K562 (cell line): ENCODE results near the gene SEC24C. TPM values are rescaled to one million over a fixed set of nuclear protein-coding genes. Genes with fewer than 3 reads are reported as not detected.
A peak's percentile ranks its signal among the peaks of the same experiment; 100 is the strongest.

Experiments
- ATAC-seq: fragments of 200-7000 bp; cut with Tn5 transposase; 3 replicates; pipeline ENCODE4 v1.9.1; 2020; ENCODE audit warnings: moderate library complexity
- BruUV-seq: library from RNA; stranded (reverse); fragments of 400-500 nt; replicated peaks from 2 replicates; lab custom pipeline; 2021; lab: Mats Ljungman, UMichigan
- CTCF ChIA-PET: fragments of 300-600 bp; formaldehyde crosslinking; extraction: SDS; loops from one replicate; lab custom pipeline; 2021; ENCODE audit warnings: low intra/inter-chr PET ratio; lab: Yijun Ruan, JAX
- POLR2A ChIA-PET: fragments of 300-600, 350-650 bp; sonication (Branson Sonifier 250); formaldehyde crosslinking; extraction: SDS; loops from one replicate; lab custom pipeline; 2021; ENCODE audit warnings: antibody characterized with exemption, inconsistent platforms; lab: Yijun Ruan, JAX
- DNase-seq, 4 experiments: peaks; one replicate each; pipeline versions ENCODE4 v3.0.0 to v3.0.0-alpha.2; 2011 to 2018; ENCODE audit warnings: low spot score in 3 of 4, mixed read lengths in 3 of 4; ENCODE audit errors: extremely low read depth in 1 of 4
- FAIRE-seq: peaks from 2 replicates; lab custom pipeline; 2011; peaks lifted over from hg19 to GRCh38; lab: Jason Lieb, UNC
- H2AFZ ChIP-seq: 2 replicates; pipeline ENCODE4 v1.6.0; 2011; ENCODE audit warnings: low read depth, low read length, control low read depth, inconsistent platforms
- H3K27ac ChIP-seq: fragments of 200-600 bp; 3 replicates; pipeline ENCODE4 v1.8.0; 2011; ENCODE audit warnings: low read depth, mild to moderate bottlenecking, control low read depth, inconsistent platforms, low read length, moderate library complexity, mixed read lengths; ENCODE audit errors: extremely low read depth
- H3K27me3 ChIP-seq, 2 experiments: fragments of 300-600 bp in 1 of 2; 2 replicates in 1 of 2; 3 replicates in 1 of 2; pipeline versions ENCODE4 v1.6.0 to v1.8.0; 2011; ENCODE audit warnings: inconsistent platforms in 2 of 2, low read length in 2 of 2, mild to moderate bottlenecking in 1 of 2, mixed read lengths in 1 of 2, moderate library complexity in 1 of 2; ENCODE audit not compliant: control insufficient read depth in 2 of 2, insufficient read depth in 2 of 2
- H3K36me3 ChIP-seq: fragments of 300-600 bp; 3 replicates; pipeline ENCODE4 v1.8.0; 2011; ENCODE audit warnings: mild to moderate bottlenecking, low read length, inconsistent platforms; ENCODE audit not compliant: control insufficient read depth, insufficient read depth
- H3K4me1 ChIP-seq, 2 experiments: fragments of 200-600 bp in 1 of 2; replicated peaks in 1 of 2; 2 replicates in 1 of 2; 3 replicates in 1 of 2; pipeline versions ENCODE4 v1.5.1 to v1.8.0; 2011; ENCODE audit warnings: inconsistent platforms in 2 of 2, low read length in 2 of 2, mild to moderate bottlenecking in 1 of 2, mixed read lengths in 1 of 2, moderate library complexity in 1 of 2; ENCODE audit not compliant: control insufficient read depth in 2 of 2, insufficient read depth in 2 of 2
- H3K4me2 ChIP-seq: 2 replicates; pipeline ENCODE4 v1.6.1; 2011; ENCODE audit warnings: low read length, control low read depth, inconsistent platforms, mixed read lengths; ENCODE audit not compliant: insufficient read depth
- H3K4me3 ChIP-seq: fragments of 200-600 bp; sonication (generic), shearing (Covaris generic); 2 replicates; pipeline ENCODE4 v1.5.1; 2016; ENCODE audit warnings: control low read depth, inconsistent platforms
- H3K79me2 ChIP-seq: fragments of 200-600 bp; 3 replicates; pipeline ENCODE4 v1.8.0; 2011; ENCODE audit warnings: low read length, inconsistent platforms; ENCODE audit not compliant: control insufficient read depth, insufficient read depth
- H3K9ac ChIP-seq, 2 experiments: 2 replicates each; pipeline versions ENCODE4 v1.6.0 to v1.6.1; 2011; ENCODE audit warnings: low read depth in 2 of 2, low read length in 2 of 2, control low read depth in 1 of 2, inconsistent platforms in 1 of 2, mild to moderate bottlenecking in 1 of 2, mixed read lengths in 1 of 2; ENCODE audit not compliant: insufficient read depth in 1 of 2
- H3K9me1 ChIP-seq: one replicate; pipeline ENCODE4 v1.6.0; 2011; ENCODE audit warnings: inconsistent platforms, mild to moderate bottlenecking, low read length, moderate library complexity; ENCODE audit not compliant: control insufficient read depth, insufficient read depth
- H3K9me3 ChIP-seq: replicated peaks from 2 replicates; pipeline ENCODE4 v1.5.1; 2011; ENCODE audit warnings: low read depth, low read length, inconsistent platforms; ENCODE audit not compliant: control insufficient read depth, insufficient read depth
- H4K20me1 ChIP-seq: replicated peaks from 2 replicates; pipeline ENCODE4 v1.6.1; 2011; ENCODE audit warnings: low read length, inconsistent platforms, mixed read lengths; ENCODE audit not compliant: control insufficient read depth, insufficient read depth
- ARID1B ChIP-seq: fragments of 450-650 bp; IDR thresholded peaks from 2 replicates; pipeline ENCODE4 v1.6.1; 2016; ENCODE audit warnings: antibody characterized with exemption, mild to moderate bottlenecking, inconsistent platforms
- C11orf30 ChIP-seq: fragments of 450-650 bp; IDR thresholded peaks from 2 replicates; pipeline ENCODE4 v1.6.1; 2016; ENCODE audit warnings: low read depth, mild to moderate bottlenecking
- CBFA2T3 ChIP-seq: fragments of 450-650 bp; IDR thresholded peaks from 2 replicates; pipeline ENCODE4 v1.6.1; 2017
- CREB1 ChIP-seq, 2 experiments: sonication (generic) in 1 of 2; formaldehyde crosslinking in 1 of 2; IDR thresholded peaks; 2 replicates each; pipeline versions ENCODE4 v1.6.1 to v1.8.0; 2012 to 2022; ENCODE audit warnings: inconsistent platforms in 1 of 2, mild to moderate bottlenecking in 1 of 2, missing genetic modification reagents in 1 of 2, moderate library complexity in 1 of 2
- CREB3 ChIP-seq: fragments of 450-650 bp; conservative IDR thresholded peaks from 2 replicates; pipeline ENCODE4 v1.6.1; 2016; ENCODE audit warnings: missing genetic modification characterization, low read depth, mild to moderate bottlenecking, missing compliant biosample characterization, moderate library complexity
- DPF2 ChIP-seq: fragments of 450-650 bp; IDR thresholded peaks from 2 replicates; pipeline ENCODE4 v1.6.1; 2016
- EHMT2 ChIP-seq: fragments of 450-650 bp; IDR thresholded peaks from 2 replicates; pipeline ENCODE4 v1.6.1; 2018; ENCODE audit warnings: antibody characterized with exemption
- FOXK2 ChIP-seq, 2 experiments: fragments of 450-650 bp; IDR thresholded peaks in 1 of 2; conservative IDR thresholded peaks in 1 of 2; 2 replicates each; pipeline ENCODE4 v1.6.1; 2016; ENCODE audit warnings: low read depth in 2 of 2, mild to moderate bottlenecking in 1 of 2
- HDAC2 ChIP-seq: fragments of 450-650 bp; IDR thresholded peaks from 2 replicates; pipeline ENCODE4 v1.6.1; 2016; ENCODE audit warnings: mild to moderate bottlenecking
- MAFF ChIP-seq: IDR thresholded peaks from 2 replicates; pipeline ENCODE4 v1.6.1; 2012; ENCODE audit warnings: low read length, improper control_type of control experiment
- MAFG ChIP-seq: fragments of 450-650 bp; conservative IDR thresholded peaks from 2 replicates; pipeline ENCODE4 v1.6.1; 2016; ENCODE audit warnings: missing genetic modification characterization, missing compliant biosample characterization
- MAFK ChIP-seq: IDR thresholded peaks from 2 replicates; pipeline ENCODE4 v1.6.1; 2011; ENCODE audit warnings: low read length, improper control_type of control experiment
- MTA2 ChIP-seq: fragments of 450-650 bp; IDR thresholded peaks from 2 replicates; pipeline ENCODE4 v1.6.1; 2016; ENCODE audit warnings: low read depth
- NR0B1 ChIP-seq: fragments of 450-650 bp; IDR thresholded peaks from one replicate; pipeline ENCODE4 v1.6.1; 2018; ENCODE audit warnings: mild to moderate bottlenecking, moderate library complexity; ENCODE audit not compliant: partially characterized antibody
- RBM39 ChIP-seq: fragments of 200-400 bp; formaldehyde crosslinking; optimal IDR thresholded peaks from 2 replicates; pipeline ENCODE3; 2018; ENCODE audit warnings: low read depth, low read length
- SMARCA4 ChIP-seq: fragments of 450-650 bp; IDR thresholded peaks from 2 replicates; pipeline ENCODE4 v1.6.1; 2016
- TAL1 ChIP-seq: fragments of 450-650 bp; IDR thresholded peaks from 2 replicates; pipeline ENCODE4 v1.6.1; 2016; ENCODE audit warnings: mild to moderate bottlenecking
- TEAD4 ChIP-seq, 2 experiments: sonication (generic) in 1 of 2; formaldehyde crosslinking in 1 of 2; IDR thresholded peaks; 2 replicates each; pipeline versions ENCODE4 v1.6.1 to v1.8.0; 2012 to 2022; ENCODE audit warnings: borderline replicate concordance in 1 of 2, inconsistent platforms in 1 of 2, low read length in 1 of 2, mild to moderate bottlenecking in 1 of 2, missing genetic modification reagents in 1 of 2
- ZNF316 ChIP-seq: fragments of 450-650 bp; IDR thresholded peaks from 2 replicates; pipeline ENCODE4 v1.6.1; 2016
- ZNF384 ChIP-seq: IDR thresholded peaks from 2 replicates; pipeline ENCODE4 v1.6.1; 2012; ENCODE audit warnings: low read depth, low read length, improper control_type of control experiment
- WGBS: fragments of 100-300 bp; shearing (Covaris generic); methylation state at CpG from one replicate; pipeline ENCODE4 v1.1.6; 2016; ENCODE audit warnings: low coverage, mixed read lengths; ENCODE audit not compliant: insufficient coverage; ENCODE audit errors: missing lambda C conversion rate; 5-methylcytosine and 5-hydroxymethylcytosine counted together
- in situ Hi-C: fragments of 300-500 bp; cut with MboI; formaldehyde crosslinking; loops from 4 replicates; pipeline ENCODE4 v1.15.0; 2018; ENCODE audit warnings: inconsistent platforms, mixed read lengths
- intact Hi-C: fragments of 100-400 bp; cut with micrococcal nuclease; formaldehyde crosslinking; loops from 2 replicates; pipeline ENCODE4 v1.14.2; 2022
- polyA plus RNA-seq, 8 experiments: library from polyadenylated mRNA; depleted of rRNA in 4 of 8; stranded (reverse) in 5 of 8; unstranded in 3 of 8; fragments of >200 nt; fragmentation: Nextera tagmentation in 2 of 8; fragmentation: Illumina TruSeq in 1 of 8; extraction: Ambion mirVana in 2 of 8; extraction: Trizol in 1 of 8; gene quantifications; 2 replicates each; pipeline versions ENCODE4 v1.2.1 to v1.2.3, GENCODE V29; 2011 to 2014; ENCODE audit warnings: inconsistent platforms in 1 of 8, missing spikeins in 1 of 8
- total RNA-seq, 7 experiments: library from RNA; depleted of rRNA in 6 of 7; stranded (reverse); fragments of >200 nt in 6 of 7; fragmentation: Illumina TruSeq in 2 of 7; extraction: Trizol in 2 of 7; gene quantifications; 2 replicates each; pipeline versions ENCODE4 v1.2.1 to v1.2.3, GENCODE V29; 2011 to 2021; ENCODE audit warnings: low replicate concordance in 1 of 7
- TF ChIP-seq, protein P1 (sequence below): IDR thresholded peaks from 2 replicates; pipeline ENCODE4 v1.6.1; 2012; ENCODE audit warnings: low read depth, low read length, improper control_type of control experiment, borderline replicate concordance

The SEC24C gene
- total and polyA plus RNA-seq, 9 of the 15 experiments (the other 6 are each of a cell fraction or from before 2014, with no cell fraction given), result 19.0 to 115 (median 70.5) TPM

- peak; percentile 92 for ATAC-seq
- ChIA-PET CTCF (no interaction called here), POLR2A (interaction anchor here (0.6 to 9.9 kb wide), 6 partner anchors 9 to 1558 kb away, joined by 3 to 137 read pairs (median 4); partner anchors contain the start of gene SEC24C)
- BruUV-seq, result no TSS peak
- peak overlapping the region in 1 of 2 experiments; percentile 5; a peak in 1 of 4 replicates for H3K9ac ChIP-seq
- peak; percentile 84 for FAIRE-seq
- peaks cover 5 to 8% of the 10 kb centered on the region in 2 experiments; a peak in 4 of 5 replicates for H3K4me1 ChIP-seq
- in situ Hi-C loops (no loop called here), intact Hi-C loops (no loop called here)
- no peaks in the 10 kb centered on the region for H3K9me1 ChIP-seq
- peaks cover 75% of the 10 kb centered on the region for H3K36me3 ChIP-seq
- peak in 3 of 4 experiments; percentile 37 to 78 (median 78) for DNase-seq
- H3K27me3 ChIP-seq, result no peaks in the 10 kb centered on the region
- no peak overlapping the region for H3K4me3 ChIP-seq
- 0% methylated on average over 1 of the region's 1 CpG for WGBS
- no peaks in the 10 kb centered on the region for H3K9me3 ChIP-seq
- H2AFZ ChIP-seq, result no peak overlapping the region
- H3K4me2 ChIP-seq, result peak overlapping the region; percentile 9; the same call in 1 of the 2 replicates
- no peaks in the 10 kb centered on the region for H4K20me1 ChIP-seq
- H3K79me2 ChIP-seq, result peaks cover 13% of the 10 kb centered on the region
- peak overlapping the region; percentile 31; the same call in 1 of the 3 replicates for H3K27ac ChIP-seq
- TF ChIP-seq MAFK (peak; percentile 58; the same call in 1 of the 2 replicates), TAL1 (peak; percentile 65; the same call in 1 of the 2 replicates), C11orf30 (peak; percentile 88), TEAD4 (IDR thresholded peaks at IDR 0.05; ENCODE audit: low read length) (peak; percentile 15; the same call in 1 of the 2 replicates), TEAD4 (CRISPR knock-in tag; IDR thresholded peaks at IDR 0.05; ENCODE audit: borderline replicate concordance) (no peak), SMARCA4 (peak; percentile 68), EHMT2 (no peak), MTA2 (peak; percentile 50; the same call in 1 of the 2 replicates), CREB3 (tag) (no peak), ZNF384 (peak; percentile 78), ZNF316 (peak; percentile 93), DPF2 (peak; percentile 68), CBFA2T3 (peak; percentile 65), MAFF (peak; percentile 62), FOXK2 (conservative IDR thresholded peaks at IDR 0.05 in 1 of 2, IDR thresholded peaks at IDR 0.05 in 1 of 2; ENCODE audit: low read depth in 2 of 2) (peak in 1 of 2 experiments; percentile 53; a peak in 1 of 4 replicates), MAFG (tag) (peak; percentile 76), CREB1 (IDR thresholded peaks at IDR 0.05) (no peak), CREB1 (CRISPR knock-in tag; IDR thresholded peaks at IDR 0.05) (0 out of 2 replicates have a peak, but pooled peaks have one; percentile 25), HDAC2 (0 out of 2 replicates have a peak, but pooled peaks have one; percentile 27), NR0B1 (no peak), ARID1B (peak; percentile 76), RBM39 (no peak)
- TF ChIP-seq, protein P1, sequence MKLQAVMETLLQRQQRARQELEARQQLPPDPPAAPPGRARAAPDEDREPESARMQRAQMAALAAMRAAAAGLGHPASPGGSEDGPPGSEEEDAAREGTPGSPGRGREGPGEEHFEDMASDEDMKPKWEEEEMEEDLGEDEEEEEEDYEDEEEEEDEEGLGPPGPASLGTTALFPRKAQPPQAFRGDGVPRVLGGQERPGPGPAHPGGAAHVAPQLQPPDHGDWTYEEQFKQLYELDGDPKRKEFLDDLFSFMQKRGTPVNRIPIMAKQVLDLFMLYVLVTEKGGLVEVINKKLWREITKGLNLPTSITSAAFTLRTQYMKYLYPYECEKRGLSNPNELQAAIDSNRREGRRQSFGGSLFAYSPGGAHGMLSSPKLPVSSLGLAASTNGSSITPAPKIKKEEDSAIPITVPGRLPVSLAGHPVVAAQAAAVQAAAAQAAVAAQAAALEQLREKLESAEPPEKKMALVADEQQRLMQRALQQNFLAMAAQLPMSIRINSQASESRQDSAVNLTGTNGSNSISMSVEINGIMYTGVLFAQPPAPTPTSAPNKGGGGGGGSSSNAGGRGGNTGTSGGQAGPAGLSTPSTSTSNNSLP, result no peak
Observed at GRCh38 chr10:73756183-73756582, 12.0 kb downstream of the SEC24C start.
